SK-N-SH (cell line): Measurements from ENCODE around the gene TGFB2. TPM values are rescaled to one million over a fixed set of nuclear protein-coding genes. Genes with fewer than 3 reads are reported as not detected.

ENCODE experiments used
- CTCF ChIA-PET: fragments of 300-600, 350-600 bp; formaldehyde crosslinking; extraction: SDS; loops from one replicate; lab custom pipeline; 2021; lab: Yijun Ruan, JAX
- POLR2A ChIA-PET: fragments of 350-600 bp; sonication (Branson Sonifier 250); formaldehyde crosslinking; extraction: SDS; loops from one replicate; lab custom pipeline; 2020; ENCODE audit warnings: antibody characterized with exemption, inconsistent platforms; lab: Yijun Ruan, JAX
- DNase-seq: peaks from one replicate; pipeline ENCODE4 v3.0.0; 2012
- H2AFZ ChIP-seq: fragments of 200-600 bp; sonication (generic); 2 replicates; pipeline ENCODE4 v1.8.1; 2016; ENCODE audit warnings: antibody characterized with exemption, mild to moderate bottlenecking, low read depth
- H3F3A ChIP-seq: fragments of 200-600 bp; sonication (generic); replicated peaks from 2 replicates; pipeline ENCODE3; 2016; ENCODE audit warnings: antibody characterized with exemption, mild to moderate bottlenecking; ENCODE audit not compliant: insufficient read depth
- H3K27ac ChIP-seq, 2 experiments: fragments of 200-500 bp in 1 of 2; fragments of 200-600 bp in 1 of 2; sonication (Bioruptor generic) in 1 of 2; sonication (generic), shearing (Covaris generic) in 1 of 2; 2 replicates each; pipeline versions ENCODE4 v1.5.1 to v1.6.1; 2014 to 2016; ENCODE audit warnings: low read depth in 2 of 2, inconsistent platforms in 1 of 2, low read length in 1 of 2, mild to moderate bottlenecking in 1 of 2, mixed read lengths in 1 of 2
- H3K27me3 ChIP-seq: fragments of 200-600 bp; sonication (generic), shearing (Covaris generic); 2 replicates; pipeline ENCODE4 v1.6.1; 2016; ENCODE audit warnings: mixed run types; ENCODE audit not compliant: insufficient read depth
- H3K36me3 ChIP-seq, 2 experiments: fragments of 200-500 bp in 1 of 2; fragments of 200-600 bp in 1 of 2; sonication (Bioruptor generic) in 1 of 2; sonication (generic) in 1 of 2; replicated peaks in 1 of 2; 2 replicates each; pipeline versions ENCODE3 to v1.5.1; 2014 to 2016; ENCODE audit warnings: low read length in 1 of 2, mild to moderate bottlenecking in 1 of 2; ENCODE audit not compliant: insufficient read depth in 2 of 2, control insufficient read depth in 1 of 2
- H3K4me1 ChIP-seq, 2 experiments: fragments of 200-500 bp in 1 of 2; fragments of 200-600 bp in 1 of 2; sonication (Bioruptor generic) in 1 of 2; sonication (generic), shearing (Covaris generic) in 1 of 2; 2 replicates each; pipeline versions ENCODE4 v1.5.1 to v1.6.1; 2014 to 2016; ENCODE audit warnings: low read depth in 1 of 2, low read length in 1 of 2, mixed run types in 1 of 2; ENCODE audit not compliant: insufficient read depth in 2 of 2, control insufficient read depth in 1 of 2
- H3K4me2 ChIP-seq: fragments of 200-600 bp; sonication (generic), shearing (Covaris generic); 2 replicates; pipeline ENCODE4 v1.6.1; 2017; ENCODE audit warnings: mixed run types
- H3K4me3 ChIP-seq, 2 experiments: fragments of 200-500 bp in 1 of 2; fragments of 200-600 bp in 1 of 2; sonication (Bioruptor generic) in 1 of 2; sonication (generic), shearing (Covaris generic) in 1 of 2; 2 replicates each; pipeline versions ENCODE4 v1.5.1 to v1.8.1; 2014 to 2016; ENCODE audit warnings: low read depth in 2 of 2, inconsistent platforms in 1 of 2, low read length in 1 of 2, mild to moderate bottlenecking in 1 of 2, mixed read lengths in 1 of 2, moderate library complexity in 1 of 2
- H3K79me2 ChIP-seq: fragments of 200-600 bp; sonication (generic); 2 replicates; pipeline ENCODE4 v1.8.1; 2017; ENCODE audit warnings: mild to moderate bottlenecking; ENCODE audit not compliant: insufficient read depth
- H3K9ac ChIP-seq: fragments of 200-600 bp; sonication (generic); 2 replicates; pipeline ENCODE4 v1.6.1; 2017; ENCODE audit warnings: mixed run types
- H3K9me2 ChIP-seq: fragments of 200-600 bp; sonication (generic); 2 replicates; pipeline ENCODE4 v1.6.1; 2017; ENCODE audit warnings: mixed run types
- H3K9me3 ChIP-seq: fragments of 200-600 bp; sonication (generic); 2 replicates; pipeline ENCODE4 v1.6.1; 2017; ENCODE audit warnings: mixed run types, mild to moderate bottlenecking, moderate library complexity
- H4K20me1 ChIP-seq: fragments of 200-600 bp; sonication (generic); 2 replicates; pipeline ENCODE4 v1.6.1; 2017; ENCODE audit warnings: mild to moderate bottlenecking, mixed run types; ENCODE audit not compliant: insufficient read depth
- CHD2 ChIP-seq: fragments of 150-350 bp; IDR thresholded peaks from 2 replicates; pipeline ENCODE4 v1.6.1; 2018; ENCODE audit warnings: low read length; ENCODE audit not compliant: partially characterized antibody
- EP300 ChIP-seq, 2 experiments: IDR thresholded peaks; 2 replicates each; pipeline versions ENCODE4 v1.4.0 to v1.6.1; 2012; ENCODE audit warnings: borderline replicate concordance in 1 of 2, low read depth in 1 of 2, low read length in 1 of 2
- EZH2phosphoT487 ChIP-seq: fragments of 200-600 bp; sonication (generic); IDR thresholded peaks from 2 replicates; pipeline ENCODE4 v1.6.1; 2017; ENCODE audit warnings: low read depth, mixed run types, mild to moderate bottlenecking, antibody characterized with exemption, moderate library complexity, borderline replicate concordance
- FOSL2 ChIP-seq: IDR thresholded peaks from 2 replicates; pipeline ENCODE4 v1.4.0; 2012; ENCODE audit warnings: low read depth, mild to moderate bottlenecking, moderate library complexity, borderline replicate concordance
- FOXJ3 ChIP-seq: sonication (generic); formaldehyde crosslinking; IDR thresholded peaks from 2 replicates; pipeline ENCODE4 v1.5.1; 2020; ENCODE audit warnings: mild to moderate bottlenecking, missing genetic modification reagents
- FOXM1 ChIP-seq: IDR thresholded peaks from 2 replicates; pipeline ENCODE4 v1.4.0; 2012; ENCODE audit warnings: low read depth, mild to moderate bottlenecking
- GABPA ChIP-seq: IDR thresholded peaks from 2 replicates; pipeline ENCODE4 v1.4.0; 2012; ENCODE audit warnings: low read depth, mild to moderate bottlenecking
- JUND ChIP-seq: IDR thresholded peaks from 2 replicates; pipeline ENCODE4 v1.4.0; 2012
- MEF2A ChIP-seq: IDR thresholded peaks from 2 replicates; pipeline ENCODE4 v1.4.0; 2012; ENCODE audit warnings: low read depth, borderline replicate concordance
- MXI1 ChIP-seq: IDR thresholded peaks from 2 replicates; pipeline ENCODE4 v1.6.1; 2012; ENCODE audit warnings: mild to moderate bottlenecking, low read depth, low read length, improper control_type of control experiment
- NFIC ChIP-seq: IDR thresholded peaks from 2 replicates; pipeline ENCODE4 v1.4.0; 2012; ENCODE audit warnings: borderline replicate concordance
- NRF1 ChIP-seq: IDR thresholded peaks from 2 replicates; pipeline ENCODE4 v1.6.1; 2012; ENCODE audit warnings: low read depth, mild to moderate bottlenecking, low read length
- RCOR1 ChIP-seq: fragments of 150-350 bp; IDR thresholded peaks from 2 replicates; pipeline ENCODE4 v1.6.1; 2017; ENCODE audit warnings: antibody characterized with exemption, low read length
- RFX5 ChIP-seq: IDR thresholded peaks from 2 replicates; pipeline ENCODE4 v1.6.1; 2012; ENCODE audit warnings: mild to moderate bottlenecking, improper control_type of control experiment, low read length
- RXRA ChIP-seq: IDR thresholded peaks from 2 replicates; pipeline ENCODE4 v1.4.0; 2012; ENCODE audit warnings: low read depth, mild to moderate bottlenecking, borderline replicate concordance
- TEAD4 ChIP-seq: IDR thresholded peaks from 2 replicates; pipeline ENCODE4 v1.4.0; 2012; ENCODE audit warnings: mild to moderate bottlenecking, borderline replicate concordance; ENCODE audit not compliant: insufficient read depth
- YY1 ChIP-seq: IDR thresholded peaks from 2 replicates; pipeline ENCODE4 v1.4.0; 2012; ENCODE audit warnings: low read depth, mild to moderate bottlenecking
- WGBS: methylation state at CpG from one replicate; pipeline ENCODE4 v1.1.6; 2017; ENCODE audit warnings: low lambda C conversion rate; 5-methylcytosine and 5-hydroxymethylcytosine counted together
- polyA plus RNA-seq, 3 experiments: library from polyadenylated mRNA; depleted of rRNA; stranded (reverse); fragments of >200 nt; gene quantifications; 2 replicates each; pipeline ENCODE4 v1.2.3, GENCODE V29; 2012
- TF ChIP-seq, protein P1 (sequence below): IDR thresholded peaks from 2 replicates; pipeline ENCODE4 v1.6.1; 2012; ENCODE audit warnings: mild to moderate bottlenecking, low read depth, low read length, moderate library complexity
- TF ChIP-seq, protein P2 (sequence below): fragments of 200-600 bp; sonication (generic); IDR thresholded peaks from 2 replicates; pipeline ENCODE4 v1.6.1; 2017; ENCODE audit warnings: antibody characterized with exemption, mild to moderate bottlenecking, moderate library complexity
- TF ChIP-seq, protein P3 (sequence below): IDR thresholded peaks from 2 replicates; pipeline ENCODE4 v1.4.0; 2012; ENCODE audit warnings: low read depth, borderline replicate concordance
- TF ChIP-seq, protein P4 (sequence below): IDR thresholded peaks from 2 replicates; pipeline ENCODE4 v1.4.0; 2012; ENCODE audit warnings: low read depth
- TF ChIP-seq, protein P5 (sequence below): IDR thresholded peaks from 2 replicates; pipeline ENCODE4 v1.4.0; 2012; ENCODE audit warnings: low read depth, borderline replicate concordance

TGFB2 gene
- polyA plus RNA-seq, 1 of the 3 experiments (the other 2 are of a cell fraction) = 2.4 TPM

DNA sequence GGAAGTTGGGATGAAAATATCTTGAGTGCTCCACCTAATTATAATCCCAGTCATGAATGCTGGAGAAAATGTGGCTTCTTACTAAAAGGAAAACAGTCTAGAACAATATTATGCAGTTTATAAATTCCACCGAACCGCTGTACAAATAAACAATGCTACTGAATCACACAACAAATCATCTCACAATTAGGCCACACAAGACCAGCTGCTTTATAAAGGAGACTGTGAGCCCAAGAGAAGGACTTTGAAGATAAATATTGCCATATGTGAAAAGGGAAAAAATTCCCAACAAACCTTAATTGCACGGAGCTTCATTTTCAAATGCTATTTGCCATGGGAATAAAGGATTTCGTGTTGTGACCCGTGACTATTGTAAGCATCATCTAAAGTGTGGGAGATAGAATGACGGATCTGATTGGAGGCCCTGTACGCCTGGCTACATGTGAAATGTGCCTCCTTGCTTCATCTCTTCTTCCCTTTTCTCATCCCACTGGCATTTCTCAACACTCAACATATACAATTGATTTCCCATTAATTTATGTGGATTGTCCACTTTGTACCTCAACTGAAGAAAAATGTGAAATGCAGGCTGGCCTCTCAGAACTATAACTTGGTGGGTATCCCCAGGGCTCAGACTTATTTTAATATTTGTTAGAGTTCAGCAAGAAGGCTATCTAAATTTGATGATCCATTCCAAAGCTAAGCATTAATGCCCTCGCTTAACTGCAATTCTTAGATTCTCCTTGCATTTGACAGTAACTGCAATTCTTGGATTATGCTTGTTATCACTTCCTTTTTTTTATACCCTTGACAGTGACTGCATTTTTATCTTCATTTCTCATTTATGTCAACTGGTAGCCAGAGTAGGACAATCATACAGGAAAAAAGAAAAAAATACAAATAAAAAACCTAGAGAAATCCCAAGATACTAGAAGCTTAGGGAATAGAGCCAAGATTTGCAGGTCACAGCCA, 122.3 kb downstream of the TGFB2 start (continued):
- TF ChIP-seq, protein P1, sequence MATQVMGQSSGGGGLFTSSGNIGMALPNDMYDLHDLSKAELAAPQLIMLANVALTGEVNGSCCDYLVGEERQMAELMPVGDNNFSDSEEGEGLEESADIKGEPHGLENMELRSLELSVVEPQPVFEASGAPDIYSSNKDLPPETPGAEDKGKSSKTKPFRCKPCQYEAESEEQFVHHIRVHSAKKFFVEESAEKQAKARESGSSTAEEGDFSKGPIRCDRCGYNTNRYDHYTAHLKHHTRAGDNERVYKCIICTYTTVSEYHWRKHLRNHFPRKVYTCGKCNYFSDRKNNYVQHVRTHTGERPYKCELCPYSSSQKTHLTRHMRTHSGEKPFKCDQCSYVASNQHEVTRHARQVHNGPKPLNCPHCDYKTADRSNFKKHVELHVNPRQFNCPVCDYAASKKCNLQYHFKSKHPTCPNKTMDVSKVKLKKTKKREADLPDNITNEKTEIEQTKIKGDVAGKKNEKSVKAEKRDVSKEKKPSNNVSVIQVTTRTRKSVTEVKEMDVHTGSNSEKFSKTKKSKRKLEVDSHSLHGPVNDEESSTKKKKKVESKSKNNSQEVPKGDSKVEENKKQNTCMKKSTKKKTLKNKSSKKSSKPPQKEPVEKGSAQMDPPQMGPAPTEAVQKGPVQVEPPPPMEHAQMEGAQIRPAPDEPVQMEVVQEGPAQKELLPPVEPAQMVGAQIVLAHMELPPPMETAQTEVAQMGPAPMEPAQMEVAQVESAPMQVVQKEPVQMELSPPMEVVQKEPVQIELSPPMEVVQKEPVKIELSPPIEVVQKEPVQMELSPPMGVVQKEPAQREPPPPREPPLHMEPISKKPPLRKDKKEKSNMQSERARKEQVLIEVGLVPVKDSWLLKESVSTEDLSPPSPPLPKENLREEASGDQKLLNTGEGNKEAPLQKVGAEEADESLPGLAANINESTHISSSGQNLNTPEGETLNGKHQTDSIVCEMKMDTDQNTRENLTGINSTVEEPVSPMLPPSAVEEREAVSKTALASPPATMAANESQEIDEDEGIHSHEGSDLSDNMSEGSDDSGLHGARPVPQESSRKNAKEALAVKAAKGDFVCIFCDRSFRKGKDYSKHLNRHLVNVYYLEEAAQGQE = no peak
- no peak for TF ChIP-seq EZH2phosphoT487
- no peak for TF ChIP-seq TEAD4
- TF ChIP-seq NFIC = no peak
- no peak for TF ChIP-seq MXI1
- TF ChIP-seq RCOR1 = no peak
- TF ChIP-seq, protein P2, sequence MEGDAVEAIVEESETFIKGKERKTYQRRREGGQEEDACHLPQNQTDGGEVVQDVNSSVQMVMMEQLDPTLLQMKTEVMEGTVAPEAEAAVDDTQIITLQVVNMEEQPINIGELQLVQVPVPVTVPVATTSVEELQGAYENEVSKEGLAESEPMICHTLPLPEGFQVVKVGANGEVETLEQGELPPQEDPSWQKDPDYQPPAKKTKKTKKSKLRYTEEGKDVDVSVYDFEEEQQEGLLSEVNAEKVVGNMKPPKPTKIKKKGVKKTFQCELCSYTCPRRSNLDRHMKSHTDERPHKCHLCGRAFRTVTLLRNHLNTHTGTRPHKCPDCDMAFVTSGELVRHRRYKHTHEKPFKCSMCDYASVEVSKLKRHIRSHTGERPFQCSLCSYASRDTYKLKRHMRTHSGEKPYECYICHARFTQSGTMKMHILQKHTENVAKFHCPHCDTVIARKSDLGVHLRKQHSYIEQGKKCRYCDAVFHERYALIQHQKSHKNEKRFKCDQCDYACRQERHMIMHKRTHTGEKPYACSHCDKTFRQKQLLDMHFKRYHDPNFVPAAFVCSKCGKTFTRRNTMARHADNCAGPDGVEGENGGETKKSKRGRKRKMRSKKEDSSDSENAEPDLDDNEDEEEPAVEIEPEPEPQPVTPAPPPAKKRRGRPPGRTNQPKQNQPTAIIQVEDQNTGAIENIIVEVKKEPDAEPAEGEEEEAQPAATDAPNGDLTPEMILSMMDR = no peak
- TF ChIP-seq GABPA = no peak
- no peak for TF ChIP-seq FOXM1
- TF ChIP-seq RXRA = no peak

DNA sequence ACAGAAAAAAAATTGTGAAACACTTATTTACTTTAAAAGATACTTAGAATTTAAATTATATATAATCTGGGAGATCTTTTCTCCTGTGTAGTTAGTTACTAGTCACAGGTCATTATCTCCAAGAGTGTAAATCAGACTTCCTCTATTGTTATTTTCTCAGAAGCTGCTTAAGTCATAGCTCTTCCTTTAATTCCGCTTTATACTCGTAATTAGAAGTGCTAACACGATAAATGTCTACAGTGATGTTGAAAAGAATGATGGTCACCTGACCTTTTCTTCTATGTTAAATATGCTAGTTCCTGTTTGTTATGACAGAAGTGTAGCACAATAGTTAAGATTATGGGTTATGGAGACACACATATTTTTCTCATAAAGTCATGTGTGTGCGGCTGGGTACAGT, 123.6 kb downstream of the TGFB2 start:
- Histone ChIP-seq H3K9me3 (no peaks in the 10 kb centered on the region), H3F3A (no peaks in the 10 kb centered on the region), H3K4me3 (no peak overlapping the region), H3K27me3 (no peaks in the 10 kb centered on the region), H3K4me2 (no peak overlapping the region), H3K9me2 (no peaks in the 10 kb centered on the region), H2AFZ (no peak overlapping the region), H3K36me3 (no peaks in the 10 kb centered on the region), H3K9ac (no peak overlapping the region), H3K4me1 (peaks cover 3 to 7% of the 10 kb centered on the region in 2 experiments), H4K20me1 (no peaks in the 10 kb centered on the region), H3K79me2 (no peaks in the 10 kb centered on the region), H3K27ac (no peak overlapping the region)
- 98% methylated on average over 4 of the region's 4 CpGs for WGBS
- ChIA-PET CTCF (no interaction called here), POLR2A (no interaction called here)
- no peak for DNase-seq
- TF ChIP-seq FOSL2 = no peak
- no peak for TF ChIP-seq CHD2
- no peak for TF ChIP-seq NFIC
- no peak for TF ChIP-seq GABPA
- TF ChIP-seq MEF2A = no peak
- TF ChIP-seq EP300 (IDR thresholded peaks at IDR 0.05; ENCODE audit: borderline replicate concordance in 1 of 2, low read depth in 1 of 2, low read length in 1 of 2) = no peak
- no peak for TF ChIP-seq JUND
- TF ChIP-seq, protein P3, sequence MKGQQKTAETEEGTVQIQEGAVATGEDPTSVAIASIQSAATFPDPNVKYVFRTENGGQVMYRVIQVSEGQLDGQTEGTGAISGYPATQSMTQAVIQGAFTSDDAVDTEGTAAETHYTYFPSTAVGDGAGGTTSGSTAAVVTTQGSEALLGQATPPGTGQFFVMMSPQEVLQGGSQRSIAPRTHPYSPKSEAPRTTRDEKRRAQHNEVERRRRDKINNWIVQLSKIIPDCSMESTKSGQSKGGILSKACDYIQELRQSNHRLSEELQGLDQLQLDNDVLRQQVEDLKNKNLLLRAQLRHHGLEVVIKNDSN = no peak
- TF ChIP-seq NRF1 = no peak
- no peak for TF ChIP-seq TEAD4
- TF ChIP-seq FOXJ3 (CRISPR knock-in tag) = no peak
- TF ChIP-seq RCOR1 = no peak
- TF ChIP-seq, protein P4, sequence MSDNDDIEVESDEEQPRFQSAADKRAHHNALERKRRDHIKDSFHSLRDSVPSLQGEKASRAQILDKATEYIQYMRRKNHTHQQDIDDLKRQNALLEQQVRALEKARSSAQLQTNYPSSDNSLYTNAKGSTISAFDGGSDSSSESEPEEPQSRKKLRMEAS = no peak
- no peak for TF ChIP-seq FOXM1
- TF ChIP-seq RFX5 = no peak
- TF ChIP-seq, protein P5, sequence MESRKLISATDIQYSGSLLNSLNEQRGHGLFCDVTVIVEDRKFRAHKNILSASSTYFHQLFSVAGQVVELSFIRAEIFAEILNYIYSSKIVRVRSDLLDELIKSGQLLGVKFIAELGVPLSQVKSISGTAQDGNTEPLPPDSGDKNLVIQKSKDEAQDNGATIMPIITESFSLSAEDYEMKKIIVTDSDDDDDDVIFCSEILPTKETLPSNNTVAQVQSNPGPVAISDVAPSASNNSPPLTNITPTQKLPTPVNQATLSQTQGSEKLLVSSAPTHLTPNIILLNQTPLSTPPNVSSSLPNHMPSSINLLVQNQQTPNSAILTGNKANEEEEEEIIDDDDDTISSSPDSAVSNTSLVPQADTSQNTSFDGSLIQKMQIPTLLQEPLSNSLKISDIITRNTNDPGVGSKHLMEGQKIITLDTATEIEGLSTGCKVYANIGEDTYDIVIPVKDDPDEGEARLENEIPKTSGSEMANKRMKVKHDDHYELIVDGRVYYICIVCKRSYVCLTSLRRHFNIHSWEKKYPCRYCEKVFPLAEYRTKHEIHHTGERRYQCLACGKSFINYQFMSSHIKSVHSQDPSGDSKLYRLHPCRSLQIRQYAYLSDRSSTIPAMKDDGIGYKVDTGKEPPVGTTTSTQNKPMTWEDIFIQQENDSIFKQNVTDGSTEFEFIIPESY = no peak
- no peak for TF ChIP-seq YY1
